Tibial artery (tissue), 4 donors: ENCODE data around the gene TRPC6.
A peak's percentile ranks its signal among the peaks of the same experiment; 100 is the strongest.
"Not testable (repeated sequence)": the region's sequence is repeated elsewhere in the genome, so short reads cannot be mapped to it uniquely, and the experiment has no call there.

Experiments
- DNase-seq, 2 donors: peaks; one replicate each; pipeline ENCODE4 v3.0.0-alpha.2; 2019
- H3K27ac ChIP-seq, 2 donors: fragments of 200-600 bp; sonication (generic) in 1 of 2; 1 replicate in 1 of 2; 2 replicates in 1 of 2; pipeline ENCODE4 v1.5.1; 2018 to 2019; ENCODE audit warnings: mild to moderate bottlenecking in 1 of 2
- H3K27me3 ChIP-seq, 2 donors: fragments of 200-600 bp; sonication (generic) in 1 of 2; one replicate each; pipeline versions ENCODE4 v1.5.1 to v1.6.0; 2016 to 2019
- H3K36me3 ChIP-seq, 3 donors: fragments of 200-600 bp; sonication (generic) in 2 of 3; one replicate each; pipeline ENCODE4 v1.5.1; 2016 to 2019; ENCODE audit warnings: mild to moderate bottlenecking in 2 of 3
- H3K4me1 ChIP-seq, 4 donors: fragments of 200-600 bp; sonication (generic) in 2 of 4; 1 replicate in 3 of 4; 2 replicates in 1 of 4; pipeline ENCODE4 v1.5.1; 2016 to 2019
- H3K4me3 ChIP-seq, 2 donors: fragments of 200-600 bp; sonication (generic) in 1 of 2; 1 replicate in 1 of 2; 2 replicates in 1 of 2; pipeline ENCODE4 v1.5.1; 2018 to 2019; ENCODE audit warnings: mild to moderate bottlenecking in 2 of 2
- H3K9me3 ChIP-seq, 3 donors: fragments of 200-600 bp; sonication (generic) in 1 of 3; one replicate each; pipeline ENCODE4 v1.5.1; 2016 to 2019
- intact Hi-C: fragments of 100-400 bp; cut with DNase I; formaldehyde crosslinking; loops from one replicate; pipeline ENCODE4 v1.15.0; 2023; ENCODE audit warnings: low total_unique reads
- TF ChIP-seq, protein P1 (sequence below), 2 experiments: fragments of 200-600 bp in 1 of 2; fragments of 450-650 bp in 1 of 2; IDR thresholded peaks; one replicate each; pipeline ENCODE4 v1.5.1; 2017 to 2019; ENCODE audit warnings: antibody characterized with exemption in 2 of 2, mild to moderate bottlenecking in 1 of 2, moderate library complexity in 1 of 2

Gene TRPC6

DNA sequence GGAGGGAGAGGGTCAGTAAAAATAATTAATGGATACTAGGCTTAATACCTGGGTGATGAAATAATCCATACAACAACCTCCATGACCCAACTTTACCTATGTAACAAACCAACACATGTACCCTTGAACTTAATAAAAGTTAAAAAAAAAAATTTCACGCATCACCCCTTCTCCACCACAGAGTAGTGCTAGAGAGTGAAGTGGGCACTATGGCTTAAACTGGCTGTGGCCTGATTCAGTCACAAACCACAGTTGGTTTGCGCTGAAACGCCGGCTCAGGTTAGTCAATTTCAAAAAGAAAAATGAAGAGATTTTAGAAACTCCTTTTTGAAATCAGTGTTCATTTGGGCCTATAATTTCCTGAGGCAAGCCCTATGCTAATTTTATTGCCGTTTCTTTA, 144.3 kb downstream of the TRPC6 start:
- TF ChIP-seq, protein P1, sequence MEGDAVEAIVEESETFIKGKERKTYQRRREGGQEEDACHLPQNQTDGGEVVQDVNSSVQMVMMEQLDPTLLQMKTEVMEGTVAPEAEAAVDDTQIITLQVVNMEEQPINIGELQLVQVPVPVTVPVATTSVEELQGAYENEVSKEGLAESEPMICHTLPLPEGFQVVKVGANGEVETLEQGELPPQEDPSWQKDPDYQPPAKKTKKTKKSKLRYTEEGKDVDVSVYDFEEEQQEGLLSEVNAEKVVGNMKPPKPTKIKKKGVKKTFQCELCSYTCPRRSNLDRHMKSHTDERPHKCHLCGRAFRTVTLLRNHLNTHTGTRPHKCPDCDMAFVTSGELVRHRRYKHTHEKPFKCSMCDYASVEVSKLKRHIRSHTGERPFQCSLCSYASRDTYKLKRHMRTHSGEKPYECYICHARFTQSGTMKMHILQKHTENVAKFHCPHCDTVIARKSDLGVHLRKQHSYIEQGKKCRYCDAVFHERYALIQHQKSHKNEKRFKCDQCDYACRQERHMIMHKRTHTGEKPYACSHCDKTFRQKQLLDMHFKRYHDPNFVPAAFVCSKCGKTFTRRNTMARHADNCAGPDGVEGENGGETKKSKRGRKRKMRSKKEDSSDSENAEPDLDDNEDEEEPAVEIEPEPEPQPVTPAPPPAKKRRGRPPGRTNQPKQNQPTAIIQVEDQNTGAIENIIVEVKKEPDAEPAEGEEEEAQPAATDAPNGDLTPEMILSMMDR (IDR thresholded peaks at IDR 0.05), result no peak
- intact Hi-C loops, result loop anchor here (10.0 kb wide), 1 partner anchor 465 kb away; no protein-coding TSS in a partner anchor
- no peak overlapping the region for H3K27ac ChIP-seq
- no peak for DNase-seq
- H3K36me3 ChIP-seq, result no peaks in the 10 kb centered on the region
- no peak overlapping the region for H3K4me3 ChIP-seq
- no peaks in the 10 kb centered on the region for H3K9me3 ChIP-seq
- H3K27me3 ChIP-seq, result no peaks in the 10 kb centered on the region
- peaks cover 0 to 42% (median 27%) of the 10 kb centered on the region in 4 donors for H3K4me1 ChIP-seq

DNA sequence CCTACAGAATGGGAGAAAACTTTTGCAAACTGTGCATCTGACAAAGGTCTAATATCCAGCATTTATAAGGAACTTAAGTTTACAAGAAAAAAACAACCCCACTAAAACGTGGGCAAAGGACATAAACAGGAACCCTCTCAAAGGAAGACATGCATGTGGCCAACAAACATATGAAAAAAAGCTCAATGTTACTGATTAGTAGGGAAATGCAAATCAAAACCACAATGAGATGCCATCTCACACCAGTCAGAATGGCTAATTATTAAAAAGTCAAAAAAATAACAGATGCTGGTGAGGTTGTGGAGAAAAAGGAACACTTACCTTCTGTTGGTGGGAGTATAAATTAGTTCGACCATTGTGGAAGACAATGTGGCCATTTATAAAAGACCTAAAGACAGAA, 145.1 kb downstream of the TRPC6 start:
- H3K27ac ChIP-seq, H3K4me3 ChIP-seq, DNase-seq, H3K36me3 ChIP-seq, H3K27me3 ChIP-seq, H3K9me3 ChIP-seq: not testable (repeated sequence)
- intact Hi-C loops, result loop anchor here (10.0 kb wide), 1 partner anchor 464 kb away; no protein-coding TSS in a partner anchor
- H3K4me1 ChIP-seq, result peaks cover 0 to 34% (median 21%) of the 10 kb centered on the region in 4 donors

DNA sequence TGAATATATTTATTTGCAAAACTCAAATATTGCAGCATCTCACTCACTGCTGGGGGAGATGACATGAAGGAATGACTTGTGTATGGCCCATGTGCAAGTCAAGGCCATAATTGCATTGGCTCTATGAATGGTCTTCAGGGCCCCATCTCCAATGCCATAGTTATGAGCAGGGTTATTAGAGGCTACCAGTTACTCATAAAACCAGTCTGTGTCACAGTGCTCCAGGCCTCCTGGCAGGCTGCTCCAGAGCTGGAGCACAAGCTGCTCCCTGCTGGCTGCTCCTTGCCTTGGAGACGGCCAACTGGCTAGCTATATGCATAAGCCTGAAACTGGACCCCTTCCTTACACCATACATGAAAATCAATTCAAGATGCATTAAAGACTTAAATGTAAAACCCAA, 145.7 kb downstream of the TRPC6 start:
- Histone ChIP-seq H3K4me3 (no peak overlapping the region), H3K27me3 (no peaks in the 10 kb centered on the region), H3K9me3 (no peaks in the 10 kb centered on the region), H3K27ac (no peak overlapping the region), H3K36me3 (no peaks in the 10 kb centered on the region), H3K4me1 (peaks cover 0 to 29% (median 20%) of the 10 kb centered on the region in 4 donors)
- TF ChIP-seq, protein P1 (IDR thresholded peaks at IDR 0.05), result no peak
- no peak for DNase-seq
- intact Hi-C loops, result loop anchor here (10.0 kb wide), 1 partner anchor 463 kb away; no protein-coding TSS in a partner anchor

DNA sequence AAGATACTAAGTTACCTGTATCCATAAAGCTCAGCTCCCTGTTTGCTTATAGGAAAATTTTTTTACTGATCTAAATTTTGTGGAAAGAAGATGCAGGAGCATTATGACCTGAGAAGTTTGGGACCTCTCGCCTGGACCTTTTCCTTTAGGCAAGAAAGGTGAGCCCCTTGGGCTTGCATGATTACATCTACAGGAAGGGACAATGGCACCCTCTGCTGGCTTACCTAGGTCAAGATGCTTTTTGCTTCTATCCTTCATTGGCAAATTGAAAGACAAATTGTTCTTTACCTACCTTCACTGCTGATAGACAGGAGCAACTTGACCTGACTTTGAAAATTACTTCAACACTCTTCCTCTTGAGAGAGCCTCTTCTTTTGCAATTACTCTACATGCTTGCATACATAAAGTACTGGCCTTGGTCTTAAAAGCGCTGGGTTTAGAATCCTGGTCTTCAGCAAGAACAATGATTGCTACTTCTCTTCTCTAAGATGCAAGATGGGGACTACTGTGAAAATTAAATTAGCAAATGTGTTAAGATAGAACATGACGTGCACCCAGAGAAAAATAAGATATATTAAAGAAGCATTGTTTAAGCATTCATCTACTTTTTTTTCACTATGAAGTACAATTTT, 147.2 kb downstream of the TRPC6 start:
- Histone ChIP-seq H3K4me1 (peaks cover 0 to 17% (median 13%) of the 10 kb centered on the region in 4 donors), H3K9me3 (no peaks in the 10 kb centered on the region), H3K27ac (no peak overlapping the region), H3K36me3 (no peaks in the 10 kb centered on the region), H3K4me3 (no peak overlapping the region), H3K27me3 (no peaks in the 10 kb centered on the region)
- TF ChIP-seq, protein P1 (IDR thresholded peaks at IDR 0.05), result peak; percentile 45 to 69
- no peak for DNase-seq
- intact Hi-C loops, result loop anchor here (10.0 kb wide), 1 partner anchor 462 kb away; no protein-coding TSS in a partner anchor

DNA sequence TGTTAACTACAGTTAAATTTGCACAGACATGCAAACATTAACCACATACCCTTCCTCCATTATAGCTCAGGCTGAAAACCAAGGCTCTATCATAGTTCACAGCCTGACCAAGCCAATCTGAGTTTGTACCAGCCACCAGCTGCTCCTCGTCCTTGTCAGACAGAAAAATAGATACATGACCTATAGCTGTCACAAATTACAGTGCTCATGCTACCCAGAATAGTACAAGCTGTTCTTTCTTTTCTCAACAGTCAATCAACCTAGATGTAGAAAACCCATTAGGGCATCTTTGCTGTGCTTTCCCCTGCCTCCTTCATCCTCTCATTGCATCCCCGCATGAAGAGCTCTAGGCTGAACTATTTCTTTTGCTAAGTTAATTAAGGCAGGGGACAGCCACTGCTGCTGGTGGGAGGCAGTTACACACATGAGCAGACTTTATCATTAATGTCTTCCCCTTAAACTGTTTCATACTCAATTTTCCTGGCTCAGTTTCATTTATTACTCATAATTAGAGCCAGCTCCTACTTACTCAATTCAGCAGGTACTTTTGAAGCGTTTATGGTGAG, 148.3 kb downstream of the TRPC6 start:
- Histone ChIP-seq H3K36me3 (no peaks in the 10 kb centered on the region), H3K4me1 (peaks cover 0 to 7% (median 3%) of the 10 kb centered on the region in 4 donors), H3K27ac (no peak overlapping the region), H3K9me3 (no peaks in the 10 kb centered on the region), H3K4me3 (no peak overlapping the region), H3K27me3 (no peaks in the 10 kb centered on the region)
- TF ChIP-seq, protein P1 (IDR thresholded peaks at IDR 0.05), result no peak
- intact Hi-C loops, result loop anchor here (10.0 kb wide), 1 partner anchor 461 kb away; no protein-coding TSS in a partner anchor
- no peak for DNase-seq

DNA sequence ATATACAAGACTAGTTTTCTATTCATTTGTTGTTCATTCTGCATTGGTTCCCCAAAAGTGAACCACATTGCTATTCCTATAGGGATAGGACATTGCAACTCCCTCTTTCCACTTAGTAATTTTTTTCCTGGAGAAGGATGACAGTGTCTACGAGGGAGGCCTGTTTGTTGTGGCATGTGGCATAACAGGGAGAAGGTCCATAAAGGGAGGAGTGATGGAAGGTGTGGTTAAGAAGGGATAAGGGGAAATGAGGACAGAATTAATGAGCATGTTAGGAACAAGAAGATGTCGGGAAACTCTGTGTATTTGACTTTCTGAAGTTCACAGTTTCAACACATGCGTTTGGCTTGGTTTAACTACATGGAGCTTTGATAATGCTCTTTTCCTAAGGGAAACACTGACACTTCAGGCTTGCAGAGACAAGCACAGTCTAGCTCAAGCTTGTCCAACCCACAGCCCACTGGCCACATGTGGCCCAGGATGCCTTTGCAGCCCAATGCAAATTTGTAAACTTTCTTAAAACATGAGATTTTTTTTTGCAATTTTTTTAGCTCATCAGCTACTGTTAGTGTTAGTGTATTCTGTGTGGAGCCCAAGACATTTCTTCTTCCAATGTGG, 149.7 kb downstream of the TRPC6 start:
- intact Hi-C loops, result loop anchor here (10.0 kb wide), 1 partner anchor 459 kb away; no protein-coding TSS in a partner anchor
- H3K36me3 ChIP-seq, result no peaks in the 10 kb centered on the region
- H3K27ac ChIP-seq, result no peak overlapping the region
- DNase-seq, result no peak
- peaks cover 0 to 15% (median 5%) of the 10 kb centered on the region in 4 donors for H3K4me1 ChIP-seq
- no peak overlapping the region for H3K4me3 ChIP-seq
- H3K9me3 ChIP-seq, result peaks cover 0 to 3% (median 0%) of the 10 kb centered on the region in 3 donors
- no peaks in the 10 kb centered on the region for H3K27me3 ChIP-seq
- TF ChIP-seq, protein P1 (IDR thresholded peaks at IDR 0.05), result no peak
